Measurements from ENCODE around the gene MGAT4B.

MGAT4B gene

DNA sequence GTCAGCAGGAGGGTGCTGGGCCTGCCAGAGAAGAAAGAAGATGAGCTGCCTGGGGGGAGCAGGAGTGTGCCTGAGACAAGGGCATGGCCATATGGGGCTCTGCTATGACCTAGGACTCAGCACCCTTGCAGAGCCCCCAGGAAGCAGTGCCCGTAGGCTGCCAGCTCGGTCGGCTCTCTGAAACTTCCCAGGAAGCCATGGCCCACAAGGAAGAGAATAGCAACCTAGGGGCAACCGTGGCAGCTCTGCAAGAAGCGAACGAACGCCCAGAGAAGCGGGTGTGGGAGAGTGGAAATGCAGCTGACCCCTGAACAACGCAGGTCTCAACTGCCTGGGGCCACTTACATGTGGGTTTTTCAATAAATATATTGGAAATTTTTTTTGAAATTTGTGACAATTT, 23.5 kb downstream of the MGAT4B start:
- TF ChIP-seq CTCF (IDR thresholded peaks at IDR 0.05; ENCODE audit: insufficient read depth, low read depth, low read length, missing control alignments), result no peak
- H3K4me3 ChIP-seq (ENCODE audit: low read depth, low read length), result no peak overlapping the region
- DNase-seq (ENCODE audit: low read depth), result no peak

- no peak for TF ChIP-seq CTCF (IDR thresholded peaks at IDR 0.05; ENCODE audit: insufficient read depth, low read depth, low read length, missing control alignments)
- DNase-seq (ENCODE audit: low read depth), result no peak
Observed at GRCh38 chr5:179781846-179782245, 24.8 kb downstream of the MGAT4B start.

DNA sequence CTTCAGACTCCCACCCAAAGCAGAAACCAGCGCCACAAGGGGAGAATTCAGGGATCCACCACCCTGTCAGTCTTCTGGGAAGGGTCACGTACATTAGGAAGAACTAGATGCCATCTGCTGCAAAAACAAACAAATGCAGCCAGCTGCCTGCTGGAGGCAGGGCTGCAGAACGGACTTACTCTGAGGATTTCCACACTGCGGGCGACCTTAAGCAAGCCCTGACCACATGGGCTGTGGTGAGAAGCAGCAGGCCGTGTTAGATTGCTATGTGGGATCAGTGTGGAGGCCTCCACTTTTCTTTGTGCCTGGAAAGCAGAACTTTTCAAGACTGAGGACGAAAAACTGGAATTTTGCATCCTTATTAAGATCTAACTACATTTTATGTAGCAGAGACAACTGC, 26.3 kb downstream of the MGAT4B start:
- H3K4me3 ChIP-seq (ENCODE audit: low read depth, low read length), result no peak overlapping the region
- DNase-seq (ENCODE audit: low read depth), result no peak
- no peak for TF ChIP-seq CTCF (IDR thresholded peaks at IDR 0.05; ENCODE audit: insufficient read depth, low read depth, low read length, missing control alignments)

More at GRCh38 chr5:179781846-179782245, 24.8 kb downstream of the MGAT4B start:
- H3K4me3 ChIP-seq (ENCODE audit: low read depth, low read length), result no peak overlapping the region

DNA sequence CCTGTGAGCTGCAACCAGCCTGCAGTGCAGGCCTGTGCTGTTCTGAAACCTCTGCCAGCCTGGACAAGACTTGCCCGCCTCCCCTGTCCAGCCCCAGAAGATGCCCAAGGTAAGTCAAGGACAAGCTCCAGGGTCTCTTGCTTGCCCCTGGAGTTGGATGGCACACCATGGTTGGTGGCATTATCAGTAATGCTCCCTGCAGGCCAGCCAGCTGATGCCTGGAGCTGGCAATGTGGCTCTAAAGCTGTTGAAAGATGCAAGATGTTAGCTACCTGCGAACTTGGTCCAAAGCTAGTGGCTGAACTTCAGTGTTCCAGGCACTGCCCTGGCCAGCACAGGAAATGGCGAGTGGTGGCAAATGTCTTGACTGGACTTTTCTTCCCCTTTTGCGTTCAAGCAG, 26.8 kb downstream of the MGAT4B start:
- TF ChIP-seq CTCF (IDR thresholded peaks at IDR 0.05; ENCODE audit: insufficient read depth, low read depth, low read length, missing control alignments), result no peak
- no peak overlapping the region for H3K4me3 ChIP-seq (ENCODE audit: low read depth, low read length)
- no peak for DNase-seq (ENCODE audit: low read depth)

DNA sequence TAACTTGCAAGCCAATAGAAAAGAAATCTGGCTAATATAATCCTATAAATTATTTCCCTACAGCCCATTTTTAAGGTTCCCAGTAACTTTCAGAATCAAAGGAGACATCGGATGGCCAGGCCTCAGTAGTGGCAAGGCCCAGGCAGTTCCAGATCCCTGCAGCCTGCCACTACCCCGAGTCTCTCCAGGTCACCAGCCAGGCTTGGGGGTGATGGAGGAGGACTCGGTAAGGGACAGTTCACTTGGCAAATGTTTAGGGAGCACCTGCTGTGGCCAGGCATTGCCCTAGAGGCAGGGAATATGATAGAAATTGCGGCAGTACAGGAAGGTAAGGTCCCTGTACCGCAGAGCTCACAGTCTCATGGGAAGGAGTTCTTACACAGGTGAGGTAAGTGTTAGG, 28.1 kb downstream of the MGAT4B start:
- no peak for TF ChIP-seq CTCF (IDR thresholded peaks at IDR 0.05; ENCODE audit: insufficient read depth, low read depth, low read length, missing control alignments)
- H3K4me3 ChIP-seq (ENCODE audit: low read depth, low read length), result no peak overlapping the region
- no peak for DNase-seq (ENCODE audit: low read depth)

DNA sequence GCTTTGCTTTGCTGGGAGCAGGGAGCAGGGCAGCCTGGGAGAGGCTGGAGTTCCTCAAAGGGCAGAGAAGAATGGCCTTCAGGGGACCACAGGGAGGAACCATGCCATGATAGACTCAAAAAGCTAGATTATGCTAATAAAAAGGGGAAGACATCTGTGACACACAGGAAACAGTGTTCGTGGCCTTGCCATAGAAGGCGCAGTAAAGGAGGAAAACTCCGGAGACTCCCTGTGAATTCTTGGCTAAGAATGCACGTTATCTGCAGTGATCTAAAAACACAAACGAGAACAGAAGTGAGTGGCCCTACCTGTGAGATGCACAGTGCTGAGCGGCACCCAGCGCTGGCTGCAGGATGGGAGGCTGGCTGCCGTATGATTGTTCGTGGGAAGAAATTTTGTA, 28.8 kb downstream of the MGAT4B start:
- TF ChIP-seq CTCF (IDR thresholded peaks at IDR 0.05; ENCODE audit: insufficient read depth, low read depth, low read length, missing control alignments), result no peak
- no peak overlapping the region for H3K4me3 ChIP-seq (ENCODE audit: low read depth, low read length)
- no peak for DNase-seq (ENCODE audit: low read depth)

DNA sequence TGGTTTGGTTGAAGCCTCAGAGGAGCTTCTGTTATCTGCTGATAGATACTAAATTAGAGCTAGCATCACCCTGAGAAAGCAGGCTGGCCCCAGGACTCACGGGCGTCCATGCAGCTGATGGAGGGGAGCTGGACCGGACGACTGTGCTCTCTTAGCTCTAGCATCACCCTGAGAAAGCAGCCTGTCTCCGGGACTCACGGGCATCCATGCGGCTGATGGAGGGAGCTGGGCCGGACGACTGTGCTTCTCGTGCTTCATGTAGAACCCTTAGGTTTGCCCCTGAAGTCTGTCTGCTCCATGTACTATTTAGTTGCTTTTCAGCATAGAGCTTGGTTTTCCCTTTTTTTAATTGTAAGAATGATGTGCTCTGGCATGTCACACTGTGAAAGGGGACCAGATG, 29.2 kb downstream of the MGAT4B start:
- no peak for DNase-seq (ENCODE audit: low read depth)
- TF ChIP-seq CTCF (IDR thresholded peaks at IDR 0.05; ENCODE audit: insufficient read depth, low read depth, low read length, missing control alignments), result no peak
- H3K4me3 ChIP-seq (ENCODE audit: low read depth, low read length), result no peak overlapping the region
